Umbilical cord (tissue), 2 donors: ENCODE data around the gene GALNS. TPM values are rescaled to one million over a fixed set of nuclear protein-coding genes. Genes with fewer than 3 reads are reported as not detected.

Experiments used
- DNase-seq: peaks from one replicate; pipeline ENCODE4 v3.0.0-alpha.2; 2015; ENCODE audit warnings: low spot score
- total RNA-seq: library from RNA; depleted of rRNA; stranded (reverse); fragments of >200 nt; gene quantifications from one replicate; pipeline ENCODE4 v1.2.3, GENCODE V29; 2014; ENCODE audit warnings: low replicate concordance; ENCODE audit not compliant: insufficient read depth

GALNS gene
- total RNA-seq, 1 donor from 2014 or later, result 14.9 TPM

- no peak for DNase-seq
Observed at GRCh38 chr16:88875703-88876234, 19.0 kb upstream of the GALNS start.

GRCh38 chr16:88874938-88875599, 18.3 kb upstream of the GALNS start:
- DNase-seq, result no peak

GRCh38 chr16:88872650-88873331, 16.0 kb upstream of the GALNS start:
- no peak for DNase-seq

GRCh38 chr16:88871730-88872416, 15.1 kb upstream of the GALNS start:
- DNase-seq, result no peak

GRCh38 chr16:88871349-88871702, 14.6 kb upstream of the GALNS start:
- DNase-seq, result no peak

GRCh38 chr16:88870608-88871348, 14.0 kb upstream of the GALNS start:
- DNase-seq, result no peak

GRCh38 chr16:88869673-88869980, 12.9 kb upstream of the GALNS start:
- no peak for DNase-seq

GRCh38 chr16:88868974-88869672, 12.4 kb upstream of the GALNS start:
- no peak for DNase-seq

GRCh38 chr16:88867581-88868246, 11.0 kb upstream of the GALNS start:
- DNase-seq, result no peak

GRCh38 chr16:88866151-88866920, 9.6 kb upstream of the GALNS start, which contains the start of gene PABPN1L:
Gene PABPN1L (minus strand): TSS chr16:88866660. CDS start chr16:88866606, 54 bp downstream.
- DNase-seq, result no peak

- DNase-seq, result no peak
Observed at GRCh38 chr16:88865742-88866141, 9.0 kb upstream of the GALNS start.

GRCh38 chr16:88865310-88865709, 8.6 kb upstream of the GALNS start:
- no peak for DNase-seq

GRCh38 chr16:88864521-88864920, 7.8 kb upstream of the GALNS start:
- no peak for DNase-seq

- no peak for DNase-seq
Observed at GRCh38 chr16:88864099-88864498, 7.4 kb upstream of the GALNS start.

GRCh38 chr16:88863426-88863825, 6.7 kb upstream of the GALNS start:
- no peak for DNase-seq

- DNase-seq, result no peak
Observed at GRCh38 chr16:88862968-88863367, 6.2 kb upstream of the GALNS start.

- DNase-seq, result no peak
Observed at GRCh38 chr16:88861359-88861758, 4.6 kb upstream of the GALNS start.

- no peak for DNase-seq
Observed at GRCh38 chr16:88859381-88860091, 2.8 kb upstream of the GALNS start.

GRCh38 chr16:88857728-88858339, 1.1 kb upstream of the GALNS start:
- peak; percentile 76 for DNase-seq
